Natural killer cell (primary cell): Measurements from ENCODE around the gene NT5M. TPM values are rescaled to one million over a fixed set of nuclear protein-coding genes. Genes with fewer than 3 reads are reported as not detected.

Experiments
- ATAC-seq, 3 donors: fragments of 150-1000 bp in 2 of 3; fragments of 200-7000 bp in 1 of 3; cut with Tn5 transposase; 1 replicate in 1 of 3; 2 replicates in 2 of 3; pipeline ENCODE4 v1.10.0; 2021; ENCODE audit warnings: mild to moderate bottlenecking in 2 of 3, moderate library complexity in 2 of 3
- DNase-seq, 2 donors: peaks; one replicate each; pipeline versions ENCODE4 v3.0.0 to v3.0.0-alpha.2; 2013 to 2021; ENCODE audit warnings: mixed read lengths in 1 of 2
- H3K27ac ChIP-seq: one replicate; pipeline ENCODE4 v1.5.1; 2013; ENCODE audit warnings: mild to moderate bottlenecking, low read length
- H3K27me3 ChIP-seq: one replicate; pipeline ENCODE4 v1.6.1; 2013; ENCODE audit warnings: low read length; ENCODE audit not compliant: control insufficient read depth, insufficient read depth
- H3K36me3 ChIP-seq: one replicate; pipeline ENCODE4 v1.6.1; 2013; ENCODE audit warnings: low read length; ENCODE audit not compliant: control insufficient read depth, insufficient read depth
- H3K4me1 ChIP-seq: one replicate; pipeline ENCODE4 v1.6.1; 2013; ENCODE audit warnings: low read length; ENCODE audit not compliant: control insufficient read depth, insufficient read depth
- H3K4me3 ChIP-seq: one replicate; pipeline ENCODE4 v1.5.1; 2013; ENCODE audit warnings: low read length
- H3K9me3 ChIP-seq: one replicate; pipeline ENCODE4 v1.6.1; 2013; ENCODE audit warnings: low read length; ENCODE audit not compliant: control insufficient read depth, insufficient read depth
- H3K27ac Mint-ChIP-seq, 2 donors: one replicate each; pipeline ENCODE4 v1.8.0; 2022; ENCODE audit warnings: mild to moderate bottlenecking in 2 of 2, mixed read lengths in 2 of 2, moderate library complexity in 1 of 2
- H3K27me3 Mint-ChIP-seq, 2 donors: one replicate each; pipeline ENCODE4 v1.8.0; 2022; ENCODE audit warnings: low read depth in 2 of 2, mixed read lengths in 2 of 2
- H3K36me3 Mint-ChIP-seq: one replicate; pipeline ENCODE4 v1.8.0; 2022; ENCODE audit warnings: mixed read lengths
- H3K4me1 Mint-ChIP-seq, 2 donors: one replicate each; pipeline ENCODE4 v1.8.0; 2022; ENCODE audit warnings: mixed read lengths in 2 of 2
- H3K4me3 Mint-ChIP-seq: one replicate; pipeline ENCODE4 v1.8.0; 2022; ENCODE audit warnings: mild to moderate bottlenecking, moderate library complexity, mixed read lengths
- H3K9me3 Mint-ChIP-seq, 2 donors: one replicate each; pipeline ENCODE4 v1.8.0; 2022; ENCODE audit warnings: mixed read lengths in 2 of 2
- CTCF ChIP-seq: fragments of 200-600 bp; IDR thresholded peaks from one replicate; pipeline ENCODE4 v1.8.0; 2022; ENCODE audit warnings: antibody characterized with exemption
- WGBS: methylation state at CpG from one replicate; pipeline ENCODE4 v1.1.7; 2013; ENCODE audit warnings: missing lambda C conversion rate; ENCODE audit not compliant: insufficient coverage; 5-methylcytosine and 5-hydroxymethylcytosine counted together
- intact Hi-C: fragments of 100-400 bp; cut with micrococcal nuclease; formaldehyde crosslinking; loops from one replicate; pipeline ENCODE4 v1.14.2; 2022
- total RNA-seq, 4 donors: library from RNA; stranded (reverse); fragments of 120-200 nt in 1 of 4; gene quantifications; one replicate each; pipeline versions ENCODE4 v1.2.3 to v1.2.4, GENCODE V29; 2013 to 2022

The NT5M gene
- total RNA-seq, 3 donors from 2014 or later (not counting 1 experiment from before 2014, with no cell fraction given): 3.5 to 4.4 (median 4.1) TPM

GRCh38 chr17:17320188-17320910 is 17.2 kb downstream of the NT5M start:
- Histone ChIP-seq H3K9me3 (no peaks in the 10 kb centered on the region), H3K27ac (no peak overlapping the region), H3K27me3 (no peaks in the 10 kb centered on the region), H3K36me3 (no peaks in the 10 kb centered on the region), H3K4me1 (peaks cover 7% of the 10 kb centered on the region), H3K4me3 (no peak overlapping the region)
- H3K4me1 Mint-ChIP-seq: no peaks in the 10 kb centered on the region
- no peak overlapping the region for H3K4me3 Mint-ChIP-seq
- H3K27ac Mint-ChIP-seq: no peak overlapping the region
- no peaks in the 10 kb centered on the region for H3K36me3 Mint-ChIP-seq
- TF ChIP-seq CTCF: no peak
- intact Hi-C loops: no loop called here
- no peaks in the 10 kb centered on the region for H3K27me3 Mint-ChIP-seq
- DNase-seq (no peak), ATAC-seq (no peak)
- H3K9me3 Mint-ChIP-seq: no peaks in the 10 kb centered on the region
- WGBS: 95% methylated on average over 16 of the region's 16 CpGs

GRCh38 chr17:17320911-17321220 is 17.7 kb downstream of the NT5M start:
- no peak overlapping the region for H3K4me3 Mint-ChIP-seq
- H3K27ac Mint-ChIP-seq: no peak overlapping the region
- no peak for TF ChIP-seq CTCF
- Histone ChIP-seq H3K9me3 (no peaks in the 10 kb centered on the region), H3K4me1 (peaks cover 7% of the 10 kb centered on the region), H3K4me3 (no peak overlapping the region), H3K27me3 (no peaks in the 10 kb centered on the region), H3K36me3 (no peaks in the 10 kb centered on the region), H3K27ac (no peak overlapping the region)
- no peaks in the 10 kb centered on the region for H3K9me3 Mint-ChIP-seq
- no peaks in the 10 kb centered on the region for H3K27me3 Mint-ChIP-seq
- H3K4me1 Mint-ChIP-seq: no peaks in the 10 kb centered on the region
- intact Hi-C loops: no loop called here
- DNase-seq (no peak), ATAC-seq (no peak)
- 98% methylated on average over 10 of the region's 10 CpGs for WGBS
- H3K36me3 Mint-ChIP-seq: no peaks in the 10 kb centered on the region

- Mint-ChIP-seq H3K4me1 (no peaks in the 10 kb centered on the region), H3K36me3 (no peaks in the 10 kb centered on the region), H3K9me3 (no peaks in the 10 kb centered on the region), H3K4me3 (no peak overlapping the region), H3K27ac (no peak overlapping the region), H3K27me3 (no peaks in the 10 kb centered on the region)
- no peak for TF ChIP-seq CTCF
- peaks cover 7% of the 10 kb centered on the region for H3K4me1 ChIP-seq
- no peaks in the 10 kb centered on the region for H3K9me3 ChIP-seq
- H3K27me3 ChIP-seq: no peaks in the 10 kb centered on the region
- no peak overlapping the region for H3K4me3 ChIP-seq
- no peaks in the 10 kb centered on the region for H3K36me3 ChIP-seq
- WGBS: 89% methylated on average over 11 of the region's 11 CpGs
- DNase-seq: no peak
- no peak overlapping the region for H3K27ac ChIP-seq
- intact Hi-C loops: no loop called here
- no peak for ATAC-seq
These were observed 18.3 kb downstream of the NT5M start for GRCh38 chr17:17321356-17322025.
